PFSK-1 (cell line): ENCODE data around the gene C16orf92.

Experiments used
- FOXP2 ChIP-seq: optimal IDR thresholded peaks from 2 replicates; pipeline ENCODE3; 2011; ENCODE audit warnings: borderline replicate concordance, control low read depth, inconsistent platforms; ENCODE audit not compliant: insufficient read depth; ENCODE audit errors: extremely low read length, extremely low read depth
- POLR2AphosphoS5 ChIP-seq: IDR thresholded peaks from 2 replicates; pipeline ENCODE4 v1.6.1; 2012; ENCODE audit warnings: low read depth, mild to moderate bottlenecking, control low read depth, low read length, moderate library complexity
- REST ChIP-seq, 2 experiments: IDR thresholded peaks; 2 replicates each; pipeline versions ENCODE4 v1.6.1 to v1.8.0; 2011 to 2012; ENCODE audit warnings: low read depth in 2 of 2, low read length in 2 of 2, control low read depth in 1 of 2, inconsistent platforms in 1 of 2, mild to moderate bottlenecking in 1 of 2, moderate library complexity in 1 of 2; ENCODE audit not compliant: insufficient read depth in 1 of 2
- SIN3A ChIP-seq: IDR thresholded peaks from 2 replicates; pipeline ENCODE4 v1.6.1; 2012; ENCODE audit warnings: mild to moderate bottlenecking, low read length, moderate library complexity, borderline replicate concordance; ENCODE audit not compliant: insufficient read depth
- TAF1 ChIP-seq: IDR thresholded peaks from 2 replicates; pipeline ENCODE4 v1.6.1; 2012; ENCODE audit warnings: low read length, control low read depth, borderline replicate concordance; ENCODE audit not compliant: insufficient read depth

The C16orf92 gene

GRCh38 chr16:29982560-29983419 lies 40.2 kb upstream of the C16orf92 start:
- TF ChIP-seq REST (IDR thresholded peaks at IDR 0.05; ENCODE audit: insufficient read depth in 1 of 2, low read depth in 2 of 2, low read length in 2 of 2) (no peak), SIN3A (no peak), POLR2AphosphoS5 (no peak), TAF1 (no peak), FOXP2 (no peak)

GRCh38 chr16:29983420-29984136 lies 39.4 kb upstream of the C16orf92 start:
- TF ChIP-seq FOXP2 (no peak), POLR2AphosphoS5 (no peak), SIN3A (no peak), REST (IDR thresholded peaks at IDR 0.05; ENCODE audit: insufficient read depth in 1 of 2, low read depth in 2 of 2, low read length in 2 of 2) (no peak), TAF1 (no peak)

GRCh38 chr16:29984137-29984763 lies 38.7 kb upstream of the C16orf92 start:
- TF ChIP-seq SIN3A (no peak), FOXP2 (no peak), TAF1 (no peak), REST (IDR thresholded peaks at IDR 0.05; ENCODE audit: insufficient read depth in 1 of 2, low read depth in 2 of 2, low read length in 2 of 2) (no peak), POLR2AphosphoS5 (no peak)

GRCh38 chr16:29984764-29985147 lies 38.2 kb upstream of the C16orf92 start:
- TF ChIP-seq TAF1 (no peak), REST (IDR thresholded peaks at IDR 0.05; ENCODE audit: insufficient read depth in 1 of 2, low read depth in 2 of 2, low read length in 2 of 2) (no peak), FOXP2 (no peak), POLR2AphosphoS5 (no peak), SIN3A (no peak)
